BE2C (cell line): ENCODE results near the gene GDPD5.

Source experiments
- DNase-seq: peaks from one replicate; pipeline ENCODE4 v3.0.0-alpha.2; 2020
- H3K27me3 ChIP-seq: fragments of 250-450 bp; sonication (Bioruptor Pico); 2 replicates; pipeline ENCODE4 v1.5.1; 2020; ENCODE audit warnings: mild to moderate bottlenecking
- H3K36me3 ChIP-seq: fragments of 250-450 bp; sonication (Bioruptor Pico); 2 replicates; pipeline ENCODE4 v1.5.1; 2020; ENCODE audit warnings: mild to moderate bottlenecking
- H3K4me1 ChIP-seq: fragments of 250-450 bp; sonication (Bioruptor Pico); 2 replicates; pipeline ENCODE4 v1.5.1; 2020
- H3K4me3 ChIP-seq: 2 replicates; pipeline ENCODE4 v1.5.1; 2011; ENCODE audit warnings: low read depth, low read length
- H3K9me3 ChIP-seq: fragments of 250-450 bp; sonication (Bioruptor Pico); 2 replicates; pipeline ENCODE4 v1.5.1; 2020
- CTCF ChIP-seq: IDR thresholded peaks from 2 replicates; pipeline ENCODE4 v1.5.1; 2012; ENCODE audit warnings: mild to moderate bottlenecking, low read depth, low read length

GDPD5 gene

GRCh38 chr11:75502138-75502537 is 23.6 kb downstream of the GDPD5 start:
- Histone ChIP-seq H3K4me1 (peaks cover 13% of the 10 kb centered on the region), H3K9me3 (no peaks in the 10 kb centered on the region), H3K4me3 (no peak overlapping the region), H3K36me3 (no peaks in the 10 kb centered on the region), H3K27me3 (no peaks in the 10 kb centered on the region)
- DNase-seq = no peak
- TF ChIP-seq CTCF = no peak

GRCh38 chr11:75500742-75501141 is 25.0 kb downstream of the GDPD5 start:
- peaks cover under 1% of the 10 kb centered on the region; the same call in 1 of the 2 replicates for H3K4me1 ChIP-seq
- no peak for DNase-seq
- no peak for TF ChIP-seq CTCF

GRCh38 chr11:75499423-75500190 is 26.1 kb downstream of the GDPD5 start:
- Histone ChIP-seq H3K9me3 (no peaks in the 10 kb centered on the region), H3K4me1 (no peaks in the 10 kb centered on the region), H3K36me3 (no peaks in the 10 kb centered on the region), H3K27me3 (no peaks in the 10 kb centered on the region), H3K4me3 (no peak overlapping the region)
- no peak for TF ChIP-seq CTCF
- DNase-seq = no peak

More at GRCh38 chr11:75500742-75501141, 25.0 kb downstream of the GDPD5 start:
- Histone ChIP-seq H3K4me3 (no peak overlapping the region), H3K36me3 (no peaks in the 10 kb centered on the region), H3K27me3 (no peaks in the 10 kb centered on the region), H3K9me3 (no peaks in the 10 kb centered on the region)

DNA sequence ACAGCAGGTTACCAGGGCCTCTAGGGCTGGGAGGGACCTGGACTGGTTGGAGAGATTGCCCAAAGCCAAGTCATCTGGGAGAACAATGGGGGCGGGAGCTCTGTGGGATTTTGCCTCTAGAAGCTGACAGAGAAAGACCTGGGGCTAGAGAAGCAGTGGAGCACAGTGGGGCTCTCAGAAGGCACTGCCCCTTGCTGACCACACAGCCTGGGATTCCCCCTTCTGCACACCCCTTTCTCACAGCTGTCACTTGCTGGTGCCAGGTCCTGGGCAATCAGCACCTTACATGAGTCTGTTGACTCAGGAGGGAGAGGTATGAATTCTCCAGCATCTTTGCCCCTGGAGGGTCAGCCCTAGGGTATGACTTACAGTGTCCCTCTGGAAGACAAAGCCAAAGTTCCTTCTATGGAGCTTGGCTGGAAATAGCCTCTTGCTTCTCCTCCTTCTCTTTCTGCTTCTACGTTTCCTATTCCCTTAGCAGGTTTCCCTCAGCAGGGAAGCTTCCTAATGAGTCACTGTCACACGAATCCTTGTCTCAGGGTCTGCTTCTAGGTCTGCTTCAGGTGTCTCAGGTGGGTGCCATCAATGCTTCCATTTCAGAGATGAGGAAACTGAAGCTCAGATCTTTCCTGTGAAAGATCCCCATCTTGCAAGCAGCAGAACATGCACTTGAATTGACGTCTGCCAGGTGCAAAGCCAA is 27.0 kb downstream of the GDPD5 start:
- TF ChIP-seq CTCF = no peak
- DNase-seq = no peak
- no peaks in the 10 kb centered on the region for H3K9me3 ChIP-seq
- no peaks in the 10 kb centered on the region for H3K27me3 ChIP-seq
- H3K4me3 ChIP-seq = no peak overlapping the region
- H3K36me3 ChIP-seq = no peaks in the 10 kb centered on the region
- no peaks in the 10 kb centered on the region for H3K4me1 ChIP-seq

GRCh38 chr11:75497788-75498409 is 27.8 kb downstream of the GDPD5 start:
- no peaks in the 10 kb centered on the region for H3K9me3 ChIP-seq
- no peaks in the 10 kb centered on the region for H3K27me3 ChIP-seq
- no peak for TF ChIP-seq CTCF
- no peaks in the 10 kb centered on the region for H3K4me1 ChIP-seq
- DNase-seq = no peak
- no peaks in the 10 kb centered on the region for H3K36me3 ChIP-seq
- H3K4me3 ChIP-seq = no peak overlapping the region

DNA sequence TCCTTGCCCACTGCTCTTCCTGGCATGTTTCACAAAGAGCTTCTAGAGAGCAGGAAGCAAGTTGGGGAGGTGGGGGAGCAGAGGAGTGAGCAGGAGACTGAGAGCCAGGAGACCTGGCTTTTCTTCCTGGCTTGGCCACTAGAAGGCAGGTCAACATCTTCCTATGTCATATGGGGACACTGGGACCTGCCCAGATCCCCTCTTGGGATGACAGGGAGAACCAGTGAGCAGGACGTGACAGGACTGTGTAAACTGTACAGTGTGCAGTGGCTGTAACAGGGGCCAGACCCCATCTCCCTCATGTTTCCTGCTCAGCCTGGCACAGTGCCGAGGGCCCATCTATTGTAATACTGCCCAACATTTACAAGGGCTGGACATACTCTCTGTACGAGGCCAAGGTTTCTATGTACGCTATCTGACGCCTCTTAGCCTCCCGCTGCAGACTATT is 29.4 kb downstream of the GDPD5 start:
- Histone ChIP-seq H3K36me3 (no peaks in the 10 kb centered on the region), H3K4me1 (no peaks in the 10 kb centered on the region), H3K9me3 (no peaks in the 10 kb centered on the region), H3K27me3 (no peaks in the 10 kb centered on the region), H3K4me3 (no peak overlapping the region)
- DNase-seq = peak; percentile 48
- peak; percentile 53 for TF ChIP-seq CTCF
